Measurements from ENCODE around the gene NOD1.

DNA sequence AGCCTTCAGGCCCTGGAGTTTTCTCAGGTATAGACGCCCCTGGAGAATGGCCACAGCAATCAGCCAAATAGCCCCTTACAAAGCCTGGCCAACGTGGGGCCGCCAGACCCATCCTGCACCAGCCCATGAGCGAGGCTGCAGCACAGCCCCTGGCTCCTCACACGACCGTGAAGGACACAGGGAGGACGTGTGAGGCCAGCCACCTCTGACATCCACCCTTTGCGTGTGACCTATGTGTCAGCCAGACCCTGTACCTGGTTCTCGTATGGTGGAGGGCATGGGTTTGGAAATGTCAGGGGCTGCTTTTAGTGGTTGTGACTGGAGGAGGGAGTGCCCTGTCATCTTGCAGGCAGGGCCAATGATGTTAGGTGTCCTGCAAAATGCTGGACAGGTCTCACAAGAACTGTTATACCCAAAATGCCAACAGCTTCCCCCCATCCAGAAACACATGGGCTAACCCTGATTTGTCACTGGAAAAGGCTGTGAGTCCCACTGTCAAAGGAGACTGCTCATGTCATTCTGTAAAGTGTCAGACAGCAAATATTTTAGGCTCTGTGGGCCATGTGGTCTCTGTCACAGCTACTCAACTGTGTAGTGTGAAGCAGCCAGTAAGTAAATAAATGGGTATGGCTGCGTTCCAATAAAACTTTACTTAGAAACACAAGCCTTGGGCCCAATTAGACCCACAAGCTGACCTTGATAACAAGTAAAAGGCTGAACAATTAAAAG is 30.0 kb downstream of the NOD1 start:
- TF ChIP-seq POLR2A (IDR thresholded peaks at IDR 0.05) = no peak
- TF ChIP-seq, protein P1, sequence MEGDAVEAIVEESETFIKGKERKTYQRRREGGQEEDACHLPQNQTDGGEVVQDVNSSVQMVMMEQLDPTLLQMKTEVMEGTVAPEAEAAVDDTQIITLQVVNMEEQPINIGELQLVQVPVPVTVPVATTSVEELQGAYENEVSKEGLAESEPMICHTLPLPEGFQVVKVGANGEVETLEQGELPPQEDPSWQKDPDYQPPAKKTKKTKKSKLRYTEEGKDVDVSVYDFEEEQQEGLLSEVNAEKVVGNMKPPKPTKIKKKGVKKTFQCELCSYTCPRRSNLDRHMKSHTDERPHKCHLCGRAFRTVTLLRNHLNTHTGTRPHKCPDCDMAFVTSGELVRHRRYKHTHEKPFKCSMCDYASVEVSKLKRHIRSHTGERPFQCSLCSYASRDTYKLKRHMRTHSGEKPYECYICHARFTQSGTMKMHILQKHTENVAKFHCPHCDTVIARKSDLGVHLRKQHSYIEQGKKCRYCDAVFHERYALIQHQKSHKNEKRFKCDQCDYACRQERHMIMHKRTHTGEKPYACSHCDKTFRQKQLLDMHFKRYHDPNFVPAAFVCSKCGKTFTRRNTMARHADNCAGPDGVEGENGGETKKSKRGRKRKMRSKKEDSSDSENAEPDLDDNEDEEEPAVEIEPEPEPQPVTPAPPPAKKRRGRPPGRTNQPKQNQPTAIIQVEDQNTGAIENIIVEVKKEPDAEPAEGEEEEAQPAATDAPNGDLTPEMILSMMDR (IDR thresholded peaks at IDR 0.05) = no peak

Measured in heart left ventricle (tissue), 13 donors.